Measurements from ENCODE around the gene ATIC.
"Not testable (repeated sequence)": the region's sequence is repeated elsewhere in the genome, so short reads cannot be mapped to it uniquely, and the experiment has no call there.

ATIC gene

DNA sequence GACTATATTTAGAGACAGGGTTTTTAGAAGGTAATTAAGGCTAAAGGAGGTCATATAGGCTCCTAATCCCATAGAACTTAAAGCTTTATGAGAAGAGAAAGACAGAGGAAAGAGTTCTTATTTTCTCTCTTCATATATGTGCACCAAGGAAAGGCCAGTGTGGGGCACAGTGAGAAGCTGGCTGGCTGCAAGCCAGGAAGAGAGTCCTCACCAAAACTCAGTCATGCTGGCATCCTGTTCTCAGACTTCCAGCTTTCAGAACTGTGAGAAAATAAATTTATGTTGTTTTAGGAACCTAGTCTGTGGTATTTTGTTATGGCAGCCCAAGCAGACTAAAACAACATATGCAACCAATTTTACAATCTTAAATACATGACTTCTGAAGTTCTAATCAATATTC, 31.5 kb upstream of the ATIC start:
- H3K9me3 ChIP-seq (replicated peaks; ENCODE audit: low read length): no peaks in the 10 kb centered on the region
- no peak overlapping the region for H3K9ac ChIP-seq (ENCODE audit: low read depth, low read length)
- no peaks in the 10 kb centered on the region for H3K27me3 ChIP-seq (ENCODE audit: control insufficient read depth, insufficient read depth, low read length)
- peaks cover 9% of the 10 kb centered on the region for H3K4me1 ChIP-seq (ENCODE audit: control insufficient read depth, insufficient read depth, low read length)
- H3K4me2 ChIP-seq (ENCODE audit: low read length): no peak overlapping the region
- no peak overlapping the region for H3K4me3 ChIP-seq (ENCODE audit: low read length)
- H3K36me3 ChIP-seq (ENCODE audit: insufficient read depth, low read length): no peaks in the 10 kb centered on the region

DNA sequence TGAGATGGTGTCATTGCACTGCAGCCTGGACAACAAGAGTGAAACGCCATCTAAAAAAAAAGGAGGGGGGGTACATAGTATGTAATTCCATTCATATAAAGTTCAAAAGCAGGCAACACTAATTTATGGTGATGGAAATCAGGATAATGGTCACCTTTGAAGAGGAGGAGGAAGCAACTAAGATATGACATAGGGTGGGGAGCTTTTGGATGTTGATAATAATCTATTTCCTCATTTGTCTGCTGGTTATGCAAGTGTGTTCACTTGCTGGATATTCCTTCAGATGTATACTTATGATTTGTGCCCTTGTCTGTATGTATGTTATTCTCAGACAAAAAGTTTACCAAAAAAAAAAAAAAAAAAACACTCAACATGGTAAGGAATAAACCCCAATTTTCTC, 28.6 kb upstream of the ATIC start:
- H3K9ac ChIP-seq (ENCODE audit: low read depth, low read length): no peak overlapping the region
- peaks cover 10% of the 10 kb centered on the region for H3K4me1 ChIP-seq (ENCODE audit: control insufficient read depth, insufficient read depth, low read length)
- no peak overlapping the region for H3K4me2 ChIP-seq (ENCODE audit: low read length)
- no peak overlapping the region for H3K4me3 ChIP-seq (ENCODE audit: low read length)
- H3K36me3 ChIP-seq (ENCODE audit: insufficient read depth, low read length): no peaks in the 10 kb centered on the region
- no peaks in the 10 kb centered on the region for H3K27me3 ChIP-seq (ENCODE audit: control insufficient read depth, insufficient read depth, low read length)
- no peaks in the 10 kb centered on the region for H3K9me3 ChIP-seq (replicated peaks; ENCODE audit: low read length)

DNA sequence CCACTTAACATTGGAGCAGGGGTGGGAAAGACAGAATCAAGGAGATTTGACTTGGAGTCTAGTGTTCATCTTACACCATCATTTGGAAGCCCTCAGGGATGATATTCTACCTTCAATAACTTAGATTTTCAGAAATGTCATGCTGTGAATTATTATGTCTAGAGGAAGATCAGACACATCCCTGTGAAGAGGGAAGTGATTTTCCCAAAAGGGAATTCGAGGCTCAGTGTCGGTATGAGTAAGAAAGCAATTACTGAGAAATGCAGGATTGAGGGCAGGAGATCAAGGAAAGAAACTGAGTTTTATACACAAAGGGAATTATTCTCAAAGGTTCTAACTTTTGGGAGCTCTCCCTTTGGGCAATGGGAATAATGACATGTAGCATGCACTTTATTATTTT, 25.6 kb upstream of the ATIC start:
- Histone ChIP-seq H3K9ac (ENCODE audit: low read depth, low read length) (no peak overlapping the region), H3K9me3 (replicated peaks; ENCODE audit: low read length) (no peaks in the 10 kb centered on the region), H3K27me3 (ENCODE audit: control insufficient read depth, insufficient read depth, low read length) (no peaks in the 10 kb centered on the region), H3K36me3 (ENCODE audit: insufficient read depth, low read length) (no peaks in the 10 kb centered on the region), H3K4me2 (ENCODE audit: low read length) (no peak overlapping the region), H3K4me1 (ENCODE audit: control insufficient read depth, insufficient read depth, low read length) (peaks cover 3% of the 10 kb centered on the region), H3K4me3 (ENCODE audit: low read length) (no peak overlapping the region)

DNA sequence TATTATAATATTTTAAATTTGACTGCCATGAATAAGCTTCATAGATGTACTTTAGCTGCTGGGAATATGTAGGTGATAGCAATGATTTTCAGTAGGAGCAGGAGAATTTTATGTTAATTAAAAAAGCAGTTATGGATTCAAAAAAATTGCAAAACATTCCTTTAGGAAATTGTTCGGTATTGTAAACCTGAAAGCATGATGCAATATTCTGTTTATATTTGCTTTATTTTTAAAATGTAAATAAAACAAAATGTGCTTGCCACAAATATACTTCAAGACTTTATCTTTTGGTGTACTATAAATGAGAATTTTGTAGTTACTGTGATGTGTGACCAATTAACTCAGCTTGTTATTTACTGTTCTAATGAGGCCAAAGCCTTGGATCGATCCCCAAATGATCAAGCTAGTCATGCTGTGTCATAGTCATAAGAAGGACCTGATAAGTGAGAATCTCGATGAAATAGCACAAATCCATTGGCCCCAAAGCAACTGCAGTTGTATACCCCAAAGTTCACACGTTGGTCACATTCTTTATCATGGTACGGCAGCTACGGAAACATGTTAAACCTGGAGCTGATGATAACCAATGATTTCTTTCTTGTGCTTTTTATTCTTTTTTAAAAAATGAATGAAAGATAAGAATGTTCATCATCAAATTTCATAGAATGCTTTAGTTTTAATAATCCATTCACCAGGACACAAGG, 23.6 kb upstream of the ATIC start:
- no peaks in the 10 kb centered on the region for H3K36me3 ChIP-seq (ENCODE audit: insufficient read depth, low read length)
- H3K4me2 ChIP-seq (ENCODE audit: low read length): no peak overlapping the region
- no peak overlapping the region for H3K9ac ChIP-seq (ENCODE audit: low read depth, low read length)
- peaks cover 3% of the 10 kb centered on the region for H3K4me1 ChIP-seq (ENCODE audit: control insufficient read depth, insufficient read depth, low read length)
- H3K27me3 ChIP-seq (ENCODE audit: control insufficient read depth, insufficient read depth, low read length): no peaks in the 10 kb centered on the region
- H3K9me3 ChIP-seq (replicated peaks; ENCODE audit: low read length): no peaks in the 10 kb centered on the region
- H3K4me3 ChIP-seq (ENCODE audit: low read length): no peak overlapping the region

DNA sequence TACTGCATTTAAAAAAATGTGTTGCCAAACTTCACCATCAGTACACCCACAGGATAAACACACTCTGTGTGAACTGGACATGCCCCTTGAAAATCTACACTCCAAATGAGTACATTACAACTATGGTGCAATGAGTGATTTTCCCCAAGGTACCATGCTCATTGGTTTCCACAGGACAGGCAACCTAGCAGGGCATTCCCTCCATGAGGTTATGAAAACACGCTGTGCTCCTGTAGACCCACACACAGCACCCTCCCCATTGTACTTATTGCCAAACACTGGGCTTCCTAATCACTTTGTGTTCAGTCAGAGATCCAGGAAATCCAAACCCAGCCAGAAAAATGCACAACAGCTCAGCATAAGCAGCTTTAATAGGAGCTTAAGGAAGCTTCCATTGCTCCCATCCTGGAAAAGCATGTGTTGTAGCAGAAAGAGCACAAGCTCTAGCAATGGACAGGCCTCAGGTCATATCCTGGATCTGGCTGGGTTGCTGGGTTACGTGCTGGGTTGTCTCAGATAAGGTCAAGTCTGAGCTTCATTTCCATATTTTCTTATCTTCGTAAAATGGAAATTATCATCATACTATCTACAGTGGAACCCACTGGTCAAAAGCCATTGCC, 20.8 kb upstream of the ATIC start:
- no peak overlapping the region for H3K9ac ChIP-seq (ENCODE audit: low read depth, low read length)
- no peaks in the 10 kb centered on the region for H3K36me3 ChIP-seq (ENCODE audit: insufficient read depth, low read length)
- H3K4me1 ChIP-seq (ENCODE audit: control insufficient read depth, insufficient read depth, low read length): no peaks in the 10 kb centered on the region
- H3K27me3 ChIP-seq (ENCODE audit: control insufficient read depth, insufficient read depth, low read length): no peaks in the 10 kb centered on the region
- H3K4me3 ChIP-seq (ENCODE audit: low read length): no peak overlapping the region
- no peaks in the 10 kb centered on the region for H3K9me3 ChIP-seq (replicated peaks; ENCODE audit: low read length)
- H3K4me2 ChIP-seq (ENCODE audit: low read length): no peak overlapping the region

DNA sequence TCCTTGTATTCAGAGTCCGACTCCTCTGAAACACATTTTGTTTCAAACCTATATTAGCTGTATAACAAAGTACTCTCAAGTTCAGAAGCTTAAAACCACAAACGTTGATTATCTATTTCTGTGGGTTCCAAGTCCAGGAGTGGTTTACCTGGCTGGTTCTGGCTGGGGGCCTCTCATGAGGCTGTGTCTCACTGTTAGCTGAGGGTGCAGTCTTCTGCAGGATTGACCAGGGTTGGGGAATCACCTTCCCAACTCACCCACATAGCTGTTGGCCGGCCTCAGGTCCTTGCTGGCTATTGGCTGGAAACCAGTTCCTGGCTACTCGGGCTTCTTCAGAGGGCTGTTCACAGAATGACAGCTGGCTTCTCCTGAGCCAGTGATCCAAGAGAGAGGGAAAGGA, 18.0 kb upstream of the ATIC start:
- H3K4me2 ChIP-seq (ENCODE audit: low read length): no peak overlapping the region
- no peaks in the 10 kb centered on the region for H3K27me3 ChIP-seq (ENCODE audit: control insufficient read depth, insufficient read depth, low read length)
- no peaks in the 10 kb centered on the region for H3K36me3 ChIP-seq (ENCODE audit: insufficient read depth, low read length)
- H3K9me3 ChIP-seq (replicated peaks; ENCODE audit: low read length): no peaks in the 10 kb centered on the region
- peaks cover 7% of the 10 kb centered on the region for H3K4me1 ChIP-seq (ENCODE audit: control insufficient read depth, insufficient read depth, low read length)
- no peak overlapping the region for H3K4me3 ChIP-seq (ENCODE audit: low read length)
- H3K9ac ChIP-seq (ENCODE audit: low read depth, low read length): no peak overlapping the region

DNA sequence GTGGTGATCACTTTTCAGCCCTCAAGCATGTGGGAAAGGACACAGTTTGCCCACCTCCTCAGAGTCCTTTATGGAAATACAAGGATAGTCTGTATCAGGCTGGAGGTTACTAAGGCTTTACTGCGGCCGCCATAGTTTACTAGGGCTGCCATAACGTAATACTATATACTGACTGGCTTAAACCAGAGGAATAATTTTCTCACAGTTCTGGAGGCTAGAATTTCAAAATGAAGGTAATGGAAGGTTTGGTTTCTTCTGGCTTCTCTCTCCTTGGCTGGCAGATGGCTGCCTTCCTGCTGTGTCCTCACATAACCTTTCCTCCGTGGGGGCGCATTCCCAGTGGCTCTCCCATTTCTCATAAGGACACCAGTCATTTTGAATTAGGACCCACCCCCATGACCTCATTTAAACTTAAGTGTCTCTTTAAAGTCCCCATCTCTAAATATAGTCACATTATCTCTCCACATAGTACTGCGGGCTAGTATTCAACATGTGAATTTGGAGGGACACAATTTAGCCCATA, 12.5 kb upstream of the ATIC start:
- Histone ChIP-seq H3K4me1 (ENCODE audit: control insufficient read depth, insufficient read depth, low read length) (peaks cover 7% of the 10 kb centered on the region), H3K9ac (ENCODE audit: low read depth, low read length) (no peak overlapping the region), H3K9me3 (replicated peaks; ENCODE audit: low read length) (no peaks in the 10 kb centered on the region), H3K27me3 (ENCODE audit: control insufficient read depth, insufficient read depth, low read length) (no peaks in the 10 kb centered on the region), H3K4me3 (ENCODE audit: low read length) (no peak overlapping the region), H3K4me2 (ENCODE audit: low read length) (no peak overlapping the region), H3K36me3 (ENCODE audit: insufficient read depth, low read length) (no peaks in the 10 kb centered on the region)

DNA sequence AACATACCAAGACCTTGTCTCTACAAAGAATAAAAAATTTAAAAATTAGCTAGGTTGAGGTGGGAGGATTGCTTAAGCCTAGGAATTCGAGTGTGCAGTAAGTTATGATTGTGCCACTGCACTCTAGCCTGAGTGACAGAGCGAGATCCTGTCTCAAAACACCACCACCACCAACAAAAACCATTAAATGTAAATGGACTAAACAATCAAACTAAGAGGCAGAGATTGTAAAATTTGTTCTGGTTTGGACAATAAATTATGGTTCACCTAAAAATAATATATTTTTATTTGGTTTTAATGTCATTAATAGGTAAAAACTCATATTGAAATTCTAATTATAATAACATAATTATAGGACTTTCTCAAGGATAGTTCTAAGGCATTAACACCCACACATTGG, 9.9 kb upstream of the ATIC start:
- Histone ChIP-seq H3K27me3 (ENCODE audit: control insufficient read depth, insufficient read depth, low read length) (no peaks in the 10 kb centered on the region), H3K9me3 (replicated peaks; ENCODE audit: low read length) (no peaks in the 10 kb centered on the region), H3K4me2 (ENCODE audit: low read length) (no peak overlapping the region), H3K4me3 (ENCODE audit: low read length) (no peak overlapping the region), H3K4me1 (ENCODE audit: control insufficient read depth, insufficient read depth, low read length) (peaks cover 7% of the 10 kb centered on the region), H3K9ac (ENCODE audit: low read depth, low read length) (no peak overlapping the region), H3K36me3 (ENCODE audit: insufficient read depth, low read length) (no peaks in the 10 kb centered on the region)

DNA sequence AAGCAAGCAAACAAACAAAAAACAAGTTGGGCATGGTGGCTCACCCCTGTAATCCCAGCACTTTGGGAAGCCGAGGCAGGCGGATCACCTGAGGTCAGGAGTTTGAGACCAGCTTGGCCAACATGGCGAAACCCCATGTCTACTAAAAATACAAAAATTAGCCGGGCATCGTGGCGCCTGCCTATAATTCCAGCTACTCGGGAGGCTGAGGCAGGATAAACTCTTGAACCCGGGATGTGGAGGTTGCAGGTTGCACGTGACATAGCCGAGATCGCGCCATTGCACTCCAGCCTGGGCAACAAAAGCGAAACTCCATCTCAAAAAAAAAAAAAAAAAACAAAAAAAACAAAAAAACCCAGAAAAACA, 617 bp upstream of the ATIC start:
- H3K9ac ChIP-seq (ENCODE audit: low read depth, low read length): peak overlapping the region; percentile 90
- H3K4me1 ChIP-seq (ENCODE audit: control insufficient read depth, insufficient read depth, low read length): peaks cover 20% of the 10 kb centered on the region
- H3K4me3 ChIP-seq (ENCODE audit: low read length): peak overlapping the region; percentile 78
- not testable (repeated sequence) for H3K9me3 ChIP-seq (replicated peaks; ENCODE audit: low read length); H3K27me3 ChIP-seq (ENCODE audit: control insufficient read depth, insufficient read depth, low read length)
- H3K4me2 ChIP-seq (ENCODE audit: low read length): peak overlapping the region; percentile 84
- H3K36me3 ChIP-seq (ENCODE audit: insufficient read depth, low read length): peaks cover 24% of the 10 kb centered on the region

DNA sequence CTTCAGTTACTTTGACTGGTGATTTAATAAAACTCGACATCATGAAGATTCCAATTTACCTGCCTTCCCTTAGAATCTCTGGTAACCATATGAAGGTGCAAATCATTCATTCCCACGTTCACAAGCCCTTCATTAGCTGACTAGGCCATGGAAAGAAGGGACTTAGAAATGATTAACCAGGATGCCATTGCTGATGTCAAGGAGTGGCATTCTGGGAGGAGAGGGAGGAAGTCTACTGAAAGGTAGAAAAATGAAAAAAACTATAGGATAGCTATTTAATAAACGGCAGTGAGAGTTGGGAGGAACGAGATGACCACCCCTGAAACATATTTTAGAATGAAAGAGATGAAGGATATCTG, 1.4 kb downstream of the ATIC start:
- Histone ChIP-seq H3K4me2 (ENCODE audit: low read length) (peak overlapping the region; percentile 84), H3K27me3 (ENCODE audit: control insufficient read depth, insufficient read depth, low read length) (no peaks in the 10 kb centered on the region), H3K4me3 (ENCODE audit: low read length) (peak overlapping the region; percentile 78), H3K9ac (ENCODE audit: low read depth, low read length) (no peak overlapping the region), H3K9me3 (replicated peaks; ENCODE audit: low read length) (no peaks in the 10 kb centered on the region), H3K36me3 (ENCODE audit: insufficient read depth, low read length) (peaks cover 26% of the 10 kb centered on the region), H3K4me1 (ENCODE audit: control insufficient read depth, insufficient read depth, low read length) (peaks cover 20% of the 10 kb centered on the region)

DNA sequence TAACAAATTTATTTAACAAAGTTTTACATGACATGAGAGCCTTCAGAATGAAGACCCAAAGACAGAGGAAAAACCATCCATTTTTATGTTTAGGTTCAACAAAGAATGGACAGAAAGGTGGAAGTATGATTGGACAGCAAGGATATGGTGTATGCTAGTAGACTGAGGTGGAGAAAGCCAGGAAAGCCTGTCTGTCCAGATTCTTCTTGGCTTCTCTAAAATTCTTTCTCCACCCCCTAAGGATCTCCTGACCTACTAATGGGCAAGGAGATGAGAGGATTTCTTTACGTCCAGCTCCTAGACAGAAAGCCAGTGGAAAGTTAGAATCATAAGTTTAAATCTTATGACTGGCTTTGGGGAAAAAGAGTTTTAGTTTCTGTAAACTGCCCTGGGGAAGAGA, 3.0 kb downstream of the ATIC start:
- H3K27me3 ChIP-seq (ENCODE audit: control insufficient read depth, insufficient read depth, low read length): no peaks in the 10 kb centered on the region
- H3K4me3 ChIP-seq (ENCODE audit: low read length): no peak overlapping the region
- H3K9me3 ChIP-seq (replicated peaks; ENCODE audit: low read length): no peaks in the 10 kb centered on the region
- peaks cover 38% of the 10 kb centered on the region for H3K36me3 ChIP-seq (ENCODE audit: insufficient read depth, low read length)
- H3K4me2 ChIP-seq (ENCODE audit: low read length): no peak overlapping the region
- H3K9ac ChIP-seq (ENCODE audit: low read depth, low read length): no peak overlapping the region
- peaks cover 20% of the 10 kb centered on the region for H3K4me1 ChIP-seq (ENCODE audit: control insufficient read depth, insufficient read depth, low read length)

DNA sequence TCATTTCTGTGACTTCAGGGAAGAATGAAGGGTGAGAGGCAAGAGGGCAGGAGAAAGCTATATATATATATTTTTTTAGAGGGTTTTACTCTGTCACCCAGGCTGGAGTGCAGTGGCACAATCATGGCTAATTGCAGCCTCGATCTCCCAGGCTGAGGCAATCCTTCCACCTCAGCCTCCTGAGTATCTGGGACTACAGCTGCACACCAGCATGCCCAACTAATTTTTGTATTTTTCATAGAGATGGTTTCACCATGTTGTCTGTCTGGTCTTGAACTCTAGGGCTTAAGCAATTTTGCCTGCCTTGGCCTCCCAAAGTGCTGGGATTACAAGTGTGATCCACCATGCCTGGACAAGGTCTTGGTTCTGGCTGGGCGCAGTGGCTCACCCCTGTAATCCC, 3.4 kb downstream of the ATIC start:
- no peak overlapping the region for H3K4me2 ChIP-seq (ENCODE audit: low read length)
- no peaks in the 10 kb centered on the region for H3K9me3 ChIP-seq (replicated peaks; ENCODE audit: low read length)
- no peaks in the 10 kb centered on the region for H3K27me3 ChIP-seq (ENCODE audit: control insufficient read depth, insufficient read depth, low read length)
- H3K36me3 ChIP-seq (ENCODE audit: insufficient read depth, low read length): peaks cover 42% of the 10 kb centered on the region
- no peak overlapping the region for H3K9ac ChIP-seq (ENCODE audit: low read depth, low read length)
- H3K4me1 ChIP-seq (ENCODE audit: control insufficient read depth, insufficient read depth, low read length): peaks cover 20% of the 10 kb centered on the region
- no peak overlapping the region for H3K4me3 ChIP-seq (ENCODE audit: low read length)
